ENCODE results near the gene TOMT.

DNA sequence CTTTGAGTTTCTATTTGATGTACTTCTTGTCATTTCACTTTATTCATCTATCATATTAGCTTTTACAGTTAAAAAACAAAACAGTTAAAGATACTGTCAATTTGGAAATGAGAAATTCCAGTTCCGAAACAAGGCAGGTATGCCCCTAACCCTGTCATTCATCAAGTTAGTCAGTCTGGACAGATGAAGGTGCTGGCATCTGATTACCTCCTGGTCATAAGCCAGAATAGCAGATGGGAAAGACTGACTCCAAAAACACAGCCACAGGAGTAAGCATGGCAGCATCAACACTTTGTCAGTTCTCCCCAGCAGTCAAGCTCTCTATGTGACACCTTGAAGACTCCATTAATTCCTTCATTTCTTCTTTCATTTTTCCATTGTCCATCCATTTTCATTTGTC, 20.8 kb upstream of the TOMT start:
- TF ChIP-seq POLR2A (IDR thresholded peaks at IDR 0.05; ENCODE audit: low read length) (no peak), GATA1 (IDR thresholded peaks at IDR 0.05; ENCODE audit: low read depth, low read length) (no peak)

All from erythroblast (primary cell).